ENCODE measurements around the gene SLC52A3.

The SLC52A3 gene

DNA sequence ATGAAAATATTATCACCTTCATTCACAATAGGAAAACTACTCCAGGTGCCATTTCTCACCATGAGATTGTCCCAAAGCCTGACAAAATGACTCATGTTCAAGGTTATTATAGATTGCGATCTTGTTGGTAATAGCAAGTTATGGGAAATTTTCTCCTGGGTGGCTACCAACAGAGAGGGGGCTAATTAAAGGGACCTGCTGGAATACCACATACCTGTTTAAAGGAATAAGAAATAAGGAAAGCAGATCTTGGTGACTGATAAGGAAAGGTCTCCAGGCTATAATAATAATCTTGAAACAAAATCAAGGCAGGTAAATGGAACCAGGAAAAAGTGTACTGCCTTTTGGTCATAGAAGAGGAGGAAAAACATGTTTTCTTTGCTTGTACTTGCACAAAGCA, 1.4 kb downstream of the SLC52A3 start:
- DNase-seq (ENCODE audit: low spot score) = no peak

GRCh38 chr20:764255-764654, 4.0 kb downstream of the SLC52A3 start:
- DNase-seq (ENCODE audit: low spot score) = no peak

DNA sequence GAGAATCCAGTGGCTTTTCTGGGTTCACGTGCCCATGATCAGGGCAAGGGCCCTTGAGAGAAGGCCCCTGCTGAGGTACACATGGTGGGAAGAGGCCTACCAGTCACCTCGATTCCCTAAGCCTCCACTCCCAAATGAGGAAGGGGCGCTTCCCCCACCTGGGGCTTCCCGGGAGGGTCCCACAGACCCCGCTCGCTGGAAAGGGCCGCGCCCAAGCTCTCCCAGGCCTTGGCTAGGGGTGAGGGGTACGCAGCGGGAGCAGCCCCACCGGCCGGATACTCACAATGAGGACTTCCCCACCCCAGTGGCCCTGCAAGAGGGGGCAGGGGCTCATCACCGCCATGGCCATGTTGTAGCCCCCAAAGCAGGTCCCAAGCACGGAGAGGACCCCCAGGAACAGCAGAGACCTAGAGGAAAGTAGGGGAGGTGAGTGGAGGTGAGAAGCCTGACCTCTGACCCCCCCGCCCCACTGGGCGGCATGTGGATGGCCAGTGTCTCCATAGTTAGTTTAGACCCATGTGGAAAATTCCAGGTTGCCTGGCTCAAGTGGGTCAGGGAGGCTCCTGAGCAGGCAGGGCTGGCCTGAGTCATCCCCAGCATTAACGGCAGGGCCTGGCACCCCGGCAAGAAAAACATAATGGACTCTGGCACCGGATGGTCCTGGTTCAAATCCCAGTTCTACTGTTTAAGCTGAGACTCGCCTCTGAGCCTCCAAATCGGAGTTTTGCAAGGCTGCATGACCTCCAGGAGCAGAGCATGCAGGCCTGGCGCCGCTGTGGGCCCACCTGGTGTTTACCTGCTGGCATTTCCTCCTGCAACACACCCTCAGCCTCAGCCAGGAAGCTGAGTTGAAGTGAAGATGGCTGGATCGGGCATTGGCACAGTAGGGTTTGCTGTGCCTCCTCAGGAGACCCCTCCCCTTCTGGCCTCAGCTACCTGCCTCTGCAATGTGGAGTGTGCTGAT, 6.6 kb downstream of the SLC52A3 start:
- DNase-seq (ENCODE audit: low spot score) = no peak

DNA sequence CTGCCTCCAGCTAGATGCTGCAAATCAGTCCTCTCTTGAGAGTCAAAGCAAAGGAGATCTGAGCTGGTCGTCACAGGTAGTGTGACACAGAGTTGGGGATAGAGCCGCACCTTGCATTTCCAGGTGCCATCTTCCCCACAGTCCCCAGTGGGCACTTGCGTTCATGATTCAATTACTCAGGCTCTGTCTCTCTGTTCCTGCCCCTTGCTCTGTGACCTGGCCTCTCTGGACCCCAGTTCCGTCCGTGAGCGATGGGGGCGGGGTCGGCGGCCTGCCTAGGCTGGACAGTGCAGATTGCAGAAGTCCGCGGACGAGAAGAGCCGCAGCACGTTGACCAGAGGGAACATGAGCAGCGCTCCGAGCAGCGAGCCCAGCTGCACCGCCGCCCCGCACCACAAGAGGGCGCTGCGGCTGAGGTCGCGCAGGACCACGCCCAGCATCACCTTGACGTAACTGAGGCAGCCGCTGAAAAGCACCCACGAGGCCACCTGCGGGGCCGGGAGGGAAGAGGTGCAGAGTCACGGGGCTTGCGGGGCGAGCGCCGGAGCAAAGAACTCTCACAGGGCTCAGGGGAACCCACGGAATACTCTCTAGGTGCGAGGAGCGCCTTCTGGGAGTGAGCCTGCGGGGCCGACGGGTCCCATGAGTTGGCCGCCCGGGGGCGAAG, 7.4 kb downstream of the SLC52A3 start:
- peak; percentile 28 for DNase-seq (ENCODE audit: low spot score)

DNA sequence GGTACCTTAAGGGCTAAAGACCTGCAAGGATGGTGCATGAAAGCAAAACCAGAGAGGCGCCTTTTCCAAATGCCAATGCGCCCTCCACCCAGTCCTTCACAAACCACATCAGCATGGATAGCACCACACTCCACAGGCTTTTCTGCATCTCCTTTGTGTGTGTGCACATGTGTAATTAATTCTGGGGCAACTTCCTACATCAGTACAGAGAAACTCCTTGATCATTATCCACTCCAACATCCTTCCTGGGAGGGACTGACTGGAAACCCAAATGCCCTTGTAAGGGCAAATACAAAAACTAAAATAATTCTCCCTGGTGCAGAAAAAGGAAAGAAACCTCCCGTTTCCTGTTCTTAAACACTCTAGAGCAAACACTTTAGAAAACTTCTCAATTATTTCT, 10.8 kb downstream of the SLC52A3 start:
- no peak for DNase-seq (ENCODE audit: low spot score)

GRCh38 chr20:755941-756340, 12.4 kb downstream of the SLC52A3 start:
- DNase-seq (ENCODE audit: low spot score) = no peak

- no peak for DNase-seq (ENCODE audit: low spot score)
Measured at GRCh38 chr20:754904-755303, 13.4 kb downstream of the SLC52A3 start.

- DNase-seq (ENCODE audit: low spot score) = no peak
Measured at GRCh38 chr20:753897-754635, 14.2 kb downstream of the SLC52A3 start.

DNA sequence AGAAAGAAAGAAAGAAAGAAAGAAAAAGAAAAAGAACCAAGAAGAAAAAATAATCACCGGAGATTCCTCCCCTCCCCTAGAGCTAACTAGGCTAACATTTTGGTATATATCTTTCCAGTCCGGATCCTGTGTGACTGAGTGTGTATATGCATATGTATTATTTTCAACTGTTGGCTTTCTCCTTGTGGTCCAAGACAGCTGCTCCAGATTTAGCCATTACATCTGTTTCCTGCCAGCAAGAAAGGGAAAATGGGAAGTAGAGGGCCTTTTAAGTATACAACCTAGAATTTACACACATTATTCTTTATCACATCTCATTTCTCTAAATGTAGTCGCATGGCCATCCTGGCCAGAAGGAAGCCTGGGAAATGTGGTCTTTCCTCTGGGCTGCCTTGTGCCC, 15.2 kb downstream of the SLC52A3 start:
- no peak for DNase-seq (ENCODE audit: low spot score)

DNA sequence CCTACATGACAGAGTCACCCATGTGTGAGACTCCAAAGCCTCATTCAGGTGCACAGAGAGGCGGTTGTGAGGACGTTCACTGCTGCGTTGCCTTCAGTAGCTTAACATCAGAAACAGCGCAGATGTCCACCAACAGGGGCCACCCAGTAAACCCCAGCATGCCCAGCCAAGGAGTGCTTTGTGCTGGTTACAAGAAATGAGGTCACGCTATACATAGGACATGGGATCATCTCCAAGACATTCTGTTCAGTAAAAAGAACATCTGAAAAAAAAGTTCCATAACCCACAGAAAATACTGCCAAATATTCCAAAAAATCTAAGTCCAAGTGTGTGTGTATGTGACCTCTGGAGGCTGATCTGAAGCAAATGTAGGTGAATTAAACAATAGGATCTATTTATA, 16.0 kb downstream of the SLC52A3 start:
- DNase-seq (ENCODE audit: low spot score) = no peak

GRCh38 chr20:751761-752160, 16.5 kb downstream of the SLC52A3 start:
- DNase-seq (ENCODE audit: low spot score) = no peak

GRCh38 chr20:750801-751200, 17.5 kb downstream of the SLC52A3 start:
- no peak for DNase-seq (ENCODE audit: low spot score)

DNA sequence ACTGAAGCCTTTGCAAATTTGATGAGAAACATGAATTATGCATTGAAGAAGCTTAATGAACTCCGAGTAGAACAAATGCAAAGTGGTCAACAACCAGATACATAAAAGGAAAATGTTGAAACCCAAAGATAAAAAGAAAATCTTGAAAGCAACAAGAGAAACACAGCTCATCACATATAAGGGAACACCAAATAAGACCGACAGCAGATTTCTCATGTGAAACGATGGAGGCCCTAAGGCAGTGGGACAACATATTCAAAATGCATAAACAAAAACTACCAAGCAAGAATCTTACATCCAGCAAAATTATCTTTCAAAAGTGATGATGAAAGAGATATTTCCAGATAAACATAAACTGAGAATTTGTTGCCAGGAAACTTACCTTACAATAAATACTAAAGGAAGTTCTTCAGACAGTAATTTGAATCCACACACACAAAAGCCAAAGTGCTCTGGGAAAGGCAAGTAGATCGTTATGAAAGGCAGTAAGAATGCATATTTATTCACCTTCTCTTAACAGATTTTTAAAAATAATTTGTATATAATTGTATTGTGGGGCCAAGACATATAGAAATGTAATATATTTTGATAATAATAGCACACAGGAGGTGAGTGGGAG, 22.5 kb downstream of the SLC52A3 start:
- DNase-seq (ENCODE audit: low spot score) = no peak

DNA sequence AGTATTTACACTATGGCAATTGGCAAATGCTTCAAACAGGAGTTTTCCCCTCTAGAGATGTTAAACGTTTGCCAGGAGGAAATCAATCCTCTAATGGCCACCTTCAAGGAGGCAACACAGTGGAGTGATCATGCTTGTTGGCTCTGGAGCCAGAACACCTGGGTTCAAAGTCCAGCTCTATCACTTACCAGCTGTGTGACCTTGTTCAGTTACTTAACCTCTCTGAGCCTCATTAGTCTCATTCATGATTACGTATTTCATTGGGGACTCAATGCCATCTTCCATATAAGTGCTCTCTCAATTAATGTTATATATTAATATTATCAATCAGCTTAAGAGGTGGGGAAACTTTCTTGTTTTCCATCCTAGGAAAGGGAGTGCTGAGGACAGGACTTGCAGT, 26.1 kb downstream of the SLC52A3 start:
- DNase-seq (ENCODE audit: low spot score) = no peak

GRCh38 chr20:741620-742019, 26.7 kb downstream of the SLC52A3 start:
- DNase-seq (ENCODE audit: low spot score) = no peak

- DNase-seq (ENCODE audit: low spot score) = no peak
Measured at GRCh38 chr20:740162-740561, 28.1 kb downstream of the SLC52A3 start.

- DNase-seq (ENCODE audit: low spot score) = no peak
Measured at GRCh38 chr20:739736-740135, 28.6 kb downstream of the SLC52A3 start.

DNA sequence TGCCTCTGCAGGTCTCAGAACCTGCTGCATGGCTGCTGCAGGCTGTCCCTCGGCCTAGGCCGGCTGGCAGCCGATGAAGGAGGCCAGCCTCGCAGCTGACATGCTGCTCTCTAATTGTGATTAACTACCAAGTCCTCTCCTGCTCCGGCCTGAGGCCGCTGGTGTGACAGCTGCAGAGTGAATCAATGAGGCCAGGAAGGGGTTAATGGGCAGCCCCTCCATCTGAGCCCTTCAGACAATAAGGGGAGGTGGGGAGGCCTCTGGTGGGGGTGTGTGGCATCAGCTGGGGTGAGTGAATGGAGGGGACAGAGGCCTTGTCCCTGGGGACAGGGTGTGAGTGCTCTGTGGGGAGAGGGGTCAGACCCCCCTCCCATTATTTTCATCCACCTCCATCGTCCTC, 34.4 kb downstream of the SLC52A3 start:
- no peak for DNase-seq (ENCODE audit: low spot score)

GRCh38 chr20:732727-733126, 35.6 kb downstream of the SLC52A3 start:
- no peak for DNase-seq (ENCODE audit: low spot score)

- no peak for DNase-seq (ENCODE audit: low spot score)
Measured at GRCh38 chr20:731891-732560, 36.3 kb downstream of the SLC52A3 start.

- no peak for DNase-seq (ENCODE audit: low spot score)
Measured at GRCh38 chr20:730005-730404, 38.3 kb downstream of the SLC52A3 start.
